GM12873 (cell line): ENCODE results near the gene CFAP299.

Experiments
- TF ChIP-seq, protein P1 (sequence below): IDR thresholded peaks from 2 replicates; pipeline ENCODE4 v1.5.1; 2012; ENCODE audit warnings: low read depth, mild to moderate bottlenecking, moderate library complexity, low read length, control low read depth; ENCODE audit not compliant: insufficient read depth; ENCODE audit errors: missing control alignments

CFAP299 gene

DNA sequence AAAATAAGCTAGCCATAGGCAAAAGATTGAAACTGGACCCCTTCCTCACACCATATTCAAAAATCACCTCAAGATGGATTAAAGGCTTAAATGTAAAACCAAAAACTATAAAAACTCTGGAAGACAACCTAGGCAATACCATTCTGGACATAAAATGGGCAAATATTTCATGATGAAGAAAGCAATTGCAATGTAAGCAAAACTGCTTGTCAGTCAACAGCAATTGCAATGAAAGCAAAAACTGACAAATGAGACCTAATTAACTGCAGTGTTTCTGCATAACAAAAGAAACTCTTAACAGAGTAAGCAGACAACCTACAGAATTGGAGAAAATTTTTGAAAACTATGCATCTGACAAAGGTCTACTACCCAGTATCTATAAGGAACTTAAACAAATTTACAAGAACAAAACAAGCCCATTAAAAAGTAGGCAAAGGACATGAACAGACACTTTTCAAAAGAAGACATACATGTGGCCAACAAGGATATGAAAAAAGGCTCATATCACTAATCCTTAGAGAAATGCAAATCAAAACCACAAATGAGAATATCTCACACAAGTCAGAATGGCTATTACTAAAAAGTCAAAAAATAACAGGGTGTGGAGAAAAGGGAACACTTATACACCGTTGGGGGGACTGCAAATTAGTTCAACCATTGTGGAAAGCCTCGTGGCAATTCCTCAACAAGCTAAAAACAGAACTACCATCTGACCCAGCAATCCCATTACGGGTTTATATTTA, 46.7 kb downstream of the CFAP299 start:
- TF ChIP-seq, protein P1, sequence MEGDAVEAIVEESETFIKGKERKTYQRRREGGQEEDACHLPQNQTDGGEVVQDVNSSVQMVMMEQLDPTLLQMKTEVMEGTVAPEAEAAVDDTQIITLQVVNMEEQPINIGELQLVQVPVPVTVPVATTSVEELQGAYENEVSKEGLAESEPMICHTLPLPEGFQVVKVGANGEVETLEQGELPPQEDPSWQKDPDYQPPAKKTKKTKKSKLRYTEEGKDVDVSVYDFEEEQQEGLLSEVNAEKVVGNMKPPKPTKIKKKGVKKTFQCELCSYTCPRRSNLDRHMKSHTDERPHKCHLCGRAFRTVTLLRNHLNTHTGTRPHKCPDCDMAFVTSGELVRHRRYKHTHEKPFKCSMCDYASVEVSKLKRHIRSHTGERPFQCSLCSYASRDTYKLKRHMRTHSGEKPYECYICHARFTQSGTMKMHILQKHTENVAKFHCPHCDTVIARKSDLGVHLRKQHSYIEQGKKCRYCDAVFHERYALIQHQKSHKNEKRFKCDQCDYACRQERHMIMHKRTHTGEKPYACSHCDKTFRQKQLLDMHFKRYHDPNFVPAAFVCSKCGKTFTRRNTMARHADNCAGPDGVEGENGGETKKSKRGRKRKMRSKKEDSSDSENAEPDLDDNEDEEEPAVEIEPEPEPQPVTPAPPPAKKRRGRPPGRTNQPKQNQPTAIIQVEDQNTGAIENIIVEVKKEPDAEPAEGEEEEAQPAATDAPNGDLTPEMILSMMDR, result no peak

DNA sequence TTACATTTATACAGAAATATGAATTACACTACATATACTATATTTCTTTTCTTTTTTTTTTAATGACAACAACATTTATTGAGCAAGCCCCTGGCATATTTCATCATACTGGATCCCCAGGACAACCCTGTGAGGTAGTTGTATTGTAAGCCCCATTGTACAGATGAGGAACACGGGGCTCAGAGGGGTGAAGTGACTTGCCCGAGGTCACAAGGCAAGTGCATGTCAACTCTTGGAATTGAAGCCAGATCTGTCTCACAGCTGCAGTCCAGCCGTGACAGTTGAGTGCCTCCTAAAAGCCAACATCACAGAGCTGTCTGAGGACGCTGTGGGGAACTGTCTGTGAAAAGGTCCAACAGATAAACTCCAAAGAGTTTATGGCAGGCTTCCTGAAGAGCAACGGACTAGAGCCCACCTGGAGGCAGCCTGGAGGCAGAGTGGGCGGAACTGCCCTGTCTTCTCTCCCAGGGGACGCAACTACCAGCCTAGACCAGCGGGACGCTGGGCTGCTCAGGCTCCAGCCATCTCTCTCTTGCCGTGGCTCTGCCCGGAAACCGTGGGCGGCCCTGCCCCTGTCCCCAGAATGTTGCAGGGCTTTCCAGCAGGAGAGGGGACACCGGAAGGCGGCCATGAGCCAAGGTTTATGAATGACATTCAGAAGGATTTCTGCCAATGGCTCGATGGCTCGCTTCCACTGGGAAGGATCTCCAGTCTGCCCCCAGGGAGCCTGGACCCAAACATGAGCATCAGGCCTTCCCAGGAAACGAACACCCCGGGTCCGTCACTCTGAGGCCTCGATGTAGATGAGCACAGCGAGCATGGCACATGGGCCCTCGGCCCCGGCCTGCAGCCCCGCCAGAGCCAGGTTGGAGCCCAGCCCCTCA, 50.1 kb downstream of the CFAP299 start:
- TF ChIP-seq, protein P1, result no peak

DNA sequence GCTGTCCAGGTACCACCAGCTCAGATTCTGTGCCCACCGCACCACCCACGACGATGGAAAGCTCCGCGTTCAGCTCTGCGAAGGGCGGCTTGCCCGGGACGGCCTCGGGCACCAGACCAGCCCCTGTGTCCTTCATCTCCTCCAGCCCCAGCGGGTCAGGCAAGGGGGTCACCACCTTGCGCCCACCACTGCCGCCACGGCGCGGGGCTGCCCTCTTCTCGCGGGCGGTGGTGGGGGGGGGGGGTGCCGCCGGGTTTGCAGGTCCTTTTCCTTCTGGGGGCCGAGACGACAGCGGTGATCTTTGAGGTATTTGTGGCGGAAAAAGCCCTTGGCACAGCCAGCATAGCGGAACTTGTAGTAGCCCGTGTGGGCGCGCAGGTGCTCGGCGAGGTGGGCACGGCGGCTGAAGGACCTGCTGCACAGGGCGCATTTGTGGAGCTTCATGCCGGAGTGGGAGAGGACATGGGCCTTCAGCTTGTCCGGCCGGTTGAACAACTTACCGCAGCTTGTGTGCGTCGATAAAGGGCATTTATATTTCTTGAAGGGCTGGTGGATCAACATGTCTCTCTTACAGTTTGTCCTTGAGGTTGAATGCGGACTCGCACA, 50.9 kb downstream of the CFAP299 start:
- TF ChIP-seq, protein P1, result no peak

DNA sequence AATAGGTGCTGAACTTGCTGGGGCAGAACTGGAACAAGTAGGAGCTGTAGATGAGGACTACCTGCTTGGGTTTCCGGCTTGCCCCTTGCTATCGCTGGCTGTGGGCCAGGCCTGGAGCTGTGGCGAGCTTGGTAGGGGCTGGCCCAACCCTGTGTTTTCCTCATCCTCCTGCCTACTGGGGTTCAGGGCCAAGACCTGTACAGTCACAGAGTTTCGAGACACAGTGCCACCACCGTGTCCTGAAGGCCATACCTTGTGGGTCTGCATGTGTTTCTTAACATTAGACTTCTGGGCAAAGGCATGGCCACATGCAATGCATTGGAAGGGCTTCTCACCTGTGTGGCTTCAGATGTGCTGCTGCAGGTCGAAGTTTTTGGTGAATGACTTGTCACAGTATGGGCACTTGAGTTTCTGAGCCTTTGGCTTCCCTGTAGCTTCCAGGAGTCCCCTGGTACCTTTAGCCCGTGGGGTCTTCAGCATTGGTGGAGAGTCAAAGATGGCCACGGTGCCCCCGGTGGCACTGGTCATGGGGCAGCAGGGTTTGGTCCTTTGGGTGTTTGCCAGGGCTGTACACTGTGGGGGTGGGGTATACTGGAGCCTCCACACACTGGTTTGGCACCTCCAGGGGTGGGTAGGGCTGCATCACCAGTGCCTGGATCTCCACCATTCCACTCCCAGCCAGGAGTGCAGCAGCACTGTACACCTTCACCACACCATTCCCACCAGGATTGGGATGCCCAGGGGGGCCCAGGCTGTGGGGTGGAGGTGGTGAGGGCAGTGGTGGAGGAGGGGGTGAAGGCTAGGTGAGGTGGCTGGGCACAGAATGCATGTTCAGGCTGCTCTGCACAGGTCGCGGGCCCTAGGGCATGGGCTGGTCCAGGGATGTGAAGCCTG, 52.1 kb downstream of the CFAP299 start:
- TF ChIP-seq, protein P1, result no peak

DNA sequence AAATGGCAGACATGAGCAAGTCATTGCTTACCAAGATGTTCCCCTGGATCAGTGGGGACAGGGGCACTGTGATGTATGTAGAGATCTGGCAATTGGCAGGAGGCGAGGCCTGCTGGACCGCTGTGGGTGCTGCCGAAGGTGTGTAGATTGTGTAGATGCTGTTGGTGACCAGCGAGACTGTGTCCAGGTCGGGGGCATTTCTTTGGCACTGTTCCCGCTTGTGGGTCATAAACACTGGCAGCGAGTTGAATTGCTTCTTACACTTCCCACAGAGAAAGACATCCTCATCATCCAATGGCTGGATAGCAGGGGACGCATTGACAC, 52.7 kb downstream of the CFAP299 start:
- TF ChIP-seq, protein P1, result no peak

DNA sequence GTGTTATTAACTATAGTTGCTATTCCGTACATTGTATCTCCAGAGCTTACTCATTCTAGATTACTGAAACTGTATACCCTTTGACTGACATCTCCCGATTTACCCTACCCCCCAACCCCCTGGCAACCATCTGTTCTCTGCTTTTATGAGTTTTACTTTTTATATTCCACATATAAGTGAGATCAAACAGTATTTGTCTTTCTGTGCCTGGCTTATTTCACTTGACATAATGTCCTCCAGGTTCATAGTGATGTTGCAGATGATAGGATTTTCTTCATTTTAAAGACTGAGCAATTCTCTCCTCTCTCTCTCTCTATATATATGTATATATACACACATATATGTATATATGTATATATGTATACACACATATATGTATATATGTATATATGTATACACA, 54.6 kb downstream of the CFAP299 start:
- TF ChIP-seq, protein P1, result no peak
